HG03039 (cell line): Measurements from ENCODE around the gene RWDD3.

Experiments used
- ATAC-seq: cut with Tn5 transposase; IDR thresholded peaks from one replicate; pipeline ENCODE4 v1.9.1; 2021; ENCODE audit warnings: mild to moderate bottlenecking, moderate library complexity; ENCODE audit not compliant: unreplicated experiment

The RWDD3 gene

DNA sequence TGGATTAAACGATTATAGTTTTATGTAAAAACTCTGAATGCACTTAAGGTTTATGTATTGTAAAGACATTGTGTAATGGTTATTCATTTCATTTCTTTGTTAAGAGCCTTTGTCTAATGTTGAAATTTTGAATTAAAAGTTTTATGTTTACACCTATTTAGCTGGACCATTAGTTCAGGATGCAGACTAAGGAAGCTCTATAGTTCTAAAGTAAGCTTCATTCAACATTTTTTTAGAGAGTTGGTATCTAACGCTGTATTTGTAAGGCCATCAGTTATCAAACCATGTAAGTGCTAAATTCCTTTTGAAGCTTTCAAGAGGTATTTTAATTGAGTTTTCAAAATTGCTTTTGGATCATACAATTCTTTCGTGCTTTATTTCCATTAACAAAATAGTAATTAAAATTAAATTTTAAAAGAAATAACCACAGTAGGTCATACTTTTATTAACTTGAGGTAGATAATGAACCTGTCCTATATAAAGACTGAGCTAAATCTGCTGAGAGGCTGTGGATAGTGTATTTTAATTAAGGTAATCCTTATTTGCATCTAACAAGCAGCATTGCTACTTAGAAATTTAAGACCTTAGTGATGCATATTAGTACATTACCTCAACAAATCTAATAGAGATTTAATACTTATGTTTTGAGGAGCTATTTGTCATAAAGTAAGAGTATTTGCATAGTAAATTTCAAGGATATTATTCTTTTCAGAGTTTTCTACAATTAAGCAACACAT is 47.9 kb downstream of the RWDD3 start:
- ATAC-seq, result no peak

DNA sequence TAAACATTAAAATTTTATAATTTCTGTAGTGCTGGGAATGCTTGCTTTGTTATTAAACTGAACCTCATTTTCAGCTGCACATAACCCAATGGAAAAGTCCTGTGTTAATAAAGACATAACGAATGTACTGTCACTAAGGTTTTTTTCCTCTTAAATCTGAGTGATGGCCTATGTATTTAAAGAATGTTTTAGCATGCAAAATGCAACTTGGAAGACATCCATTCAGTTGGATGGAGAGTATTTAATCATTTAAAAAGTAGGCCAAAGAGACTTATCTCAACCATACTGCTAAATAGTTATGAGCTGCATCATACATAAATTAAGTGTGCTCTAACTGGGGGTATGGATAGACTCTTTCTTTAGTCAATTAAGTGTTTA is 48.5 kb downstream of the RWDD3 start:
- no peak for ATAC-seq

DNA sequence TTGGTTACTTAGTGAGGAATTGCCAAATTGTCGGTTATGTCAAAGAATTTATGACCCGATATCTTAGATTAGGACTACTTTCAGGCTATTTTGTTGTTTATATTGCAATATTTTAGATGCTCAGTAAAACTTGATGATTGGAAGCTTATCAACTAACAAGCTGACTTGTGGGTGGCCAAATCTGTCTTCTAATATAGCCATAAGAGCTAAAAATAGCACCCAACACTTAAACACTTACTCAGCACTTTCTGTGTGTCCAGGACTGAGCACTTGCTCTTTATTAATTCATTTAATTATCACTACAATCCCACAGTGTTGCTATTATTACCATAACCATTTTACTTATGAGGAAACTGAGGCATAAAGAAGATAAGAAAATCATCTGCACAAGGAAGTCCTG is 50.4 kb downstream of the RWDD3 start:
- ATAC-seq, result no peak

DNA sequence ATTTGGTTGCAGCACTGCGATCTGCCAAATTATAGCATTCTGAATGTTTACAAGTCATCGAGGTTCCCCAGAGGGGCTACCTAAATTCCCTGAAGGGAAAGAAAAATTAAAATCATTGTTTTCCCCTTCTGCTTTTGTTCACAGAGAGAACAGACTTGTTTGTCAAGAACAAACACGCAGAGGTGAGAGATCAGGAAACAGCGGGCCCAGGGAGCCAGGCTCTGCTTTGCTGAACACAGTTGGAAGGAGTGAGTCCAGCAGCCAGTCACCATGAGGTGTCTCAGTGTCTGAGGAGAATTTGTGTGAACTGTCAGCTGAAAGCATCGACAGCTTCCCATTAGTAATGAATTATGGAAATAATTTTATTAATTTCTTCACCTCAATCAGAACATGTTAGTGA is 52.5 kb downstream of the RWDD3 start:
- no peak for ATAC-seq

DNA sequence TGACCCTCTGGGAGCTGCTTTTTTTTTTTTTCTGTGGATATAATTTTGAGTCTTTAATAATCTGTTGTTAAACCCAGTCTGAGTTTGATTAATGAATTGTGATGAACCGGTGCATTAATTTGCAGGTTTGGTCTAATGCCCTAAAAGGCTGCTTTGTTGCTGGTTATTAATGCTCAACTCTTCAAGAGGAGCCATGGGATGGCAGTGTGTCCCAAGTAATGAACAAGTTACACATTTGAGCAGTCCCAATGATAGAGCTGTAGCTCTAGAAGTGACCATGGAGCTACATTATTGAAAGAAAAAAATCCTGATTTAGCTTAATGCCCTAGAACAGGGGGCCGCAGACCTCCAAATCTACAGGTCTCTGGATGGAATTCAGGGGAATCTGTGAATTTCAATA is 53.1 kb downstream of the RWDD3 start:
- no peak for ATAC-seq

DNA sequence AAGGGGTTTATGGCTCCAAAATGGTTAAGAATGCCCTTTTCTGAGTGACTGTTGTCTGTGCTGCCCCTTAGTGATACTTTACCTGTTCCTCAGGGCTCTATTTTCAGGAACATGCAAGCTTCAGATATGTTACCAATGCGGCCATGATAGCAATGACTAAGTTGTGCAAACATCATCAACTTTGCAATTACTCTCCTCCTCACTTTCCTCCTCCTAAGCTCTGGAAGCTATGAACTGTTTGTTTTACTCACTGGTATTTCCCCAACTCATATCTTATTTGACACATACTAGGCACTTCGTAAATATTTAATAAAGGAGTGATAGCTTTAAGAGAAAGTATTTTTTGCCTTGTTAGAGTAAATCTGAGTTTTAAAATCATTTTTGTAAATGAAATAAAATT is 53.8 kb downstream of the RWDD3 start:
- ATAC-seq, result no peak
